Activated T-cell treated with anti-CD3 and anti-CD28 coated beads for 1 hour (primary cell): Measurements from ENCODE around the gene DYNLL2.
"Not testable (repeated sequence)": the region's sequence is repeated elsewhere in the genome, so short reads cannot be mapped to it uniquely, and the experiment has no call there.

ENCODE experiments used
- DNase-seq: peaks from one replicate; pipeline ENCODE4 v3.0.0-alpha.2; 2020; ENCODE audit warnings: low read depth

DYNLL2 gene

GRCh38 chr17:58072862-58073261, 10.4 kb upstream of the DYNLL2 start:
- DNase-seq: no peak

GRCh38 chr17:58073266-58073665, 10.0 kb upstream of the DYNLL2 start:
- not testable (repeated sequence) for DNase-seq

- DNase-seq: not testable (repeated sequence)
These were observed 8.8 kb upstream of the DYNLL2 start for GRCh38 chr17:58074406-58074805.

GRCh38 chr17:58079300-58080033, 3.8 kb upstream of the DYNLL2 start:
- DNase-seq: no peak

GRCh38 chr17:58081646-58082340, 1.4 kb upstream of the DYNLL2 start:
- DNase-seq: no peak

- no peak for DNase-seq
These were observed 814 bp upstream of the DYNLL2 start for GRCh38 chr17:58082341-58082869.

GRCh38 chr17:58083491-58084316, 485 bp downstream of the DYNLL2 start:
- DNase-seq: peak; percentile 50

GRCh38 chr17:58084317-58084981, 1.2 kb downstream of the DYNLL2 start:
- peak; percentile 37 for DNase-seq

GRCh38 chr17:58085039-58085715, 2.0 kb downstream of the DYNLL2 start:
- DNase-seq: no peak

- no peak for DNase-seq
These were observed 3.7 kb downstream of the DYNLL2 start for GRCh38 chr17:58086953-58087352.

GRCh38 chr17:58088624-58089023, 5.4 kb downstream of the DYNLL2 start:
- DNase-seq: no peak

- DNase-seq: no peak
These were observed 5.9 kb downstream of the DYNLL2 start for GRCh38 chr17:58089111-58089510.

GRCh38 chr17:58091024-58091567, 7.9 kb downstream of the DYNLL2 start:
- DNase-seq: no peak

GRCh38 chr17:58092101-58092796, 9.0 kb downstream of the DYNLL2 start:
- DNase-seq: no peak

- DNase-seq: no peak
These were observed 9.7 kb downstream of the DYNLL2 start for GRCh38 chr17:58092797-58093385.

- no peak for DNase-seq
These were observed 10.9 kb downstream of the DYNLL2 start for GRCh38 chr17:58094118-58094517.

- no peak for DNase-seq
These were observed 13.7 kb downstream of the DYNLL2 start for GRCh38 chr17:58096892-58097291.

- no peak for DNase-seq
These were observed 14.3 kb downstream of the DYNLL2 start for GRCh38 chr17:58097384-58098088.

- DNase-seq: no peak
These were observed 17.3 kb downstream of the DYNLL2 start for GRCh38 chr17:58100506-58100905.
